ENCODE results near the gene ARHGAP27. TPM values are rescaled to one million over a fixed set of nuclear protein-coding genes. Genes with fewer than 3 reads are reported as not detected.

ARHGAP27 gene
- total RNA-seq, 3 donors from 2014 or later (not counting 1 experiment from before 2014, with no cell fraction given): 125 to 141 (median 126) TPM

GRCh38 chr17:45391918-45392317, 40.8 kb downstream of the ARHGAP27 start:
- H3K4me3 ChIP-seq (ENCODE audit: low read length): no peak overlapping the region
- peaks cover 6 to 15% of the 10 kb centered on the region in 2 donors for H3K27me3 Mint-ChIP-seq (ENCODE audit: low read depth in 2 of 2)
- no peaks in the 10 kb centered on the region for H3K27me3 ChIP-seq (ENCODE audit: control insufficient read depth, insufficient read depth, low read length)
- no peaks in the 10 kb centered on the region for H3K9me3 Mint-ChIP-seq
- TF ChIP-seq CTCF (IDR thresholded peaks at IDR 0.05): no peak
- peaks cover 11 to 19% of the 10 kb centered on the region in 2 donors for H3K4me1 Mint-ChIP-seq
- H3K36me3 ChIP-seq (ENCODE audit: control insufficient read depth, insufficient read depth, low read length): peaks cover 24% of the 10 kb centered on the region
- DNase-seq (no peak), ATAC-seq (no peak)
- H3K4me1 ChIP-seq (ENCODE audit: control insufficient read depth, insufficient read depth, low read length): peaks cover 6% of the 10 kb centered on the region
- H3K27ac Mint-ChIP-seq: peak overlapping the region; percentile 2 to 66
- peaks cover under 1% of the 10 kb centered on the region for H3K36me3 Mint-ChIP-seq
- no peaks in the 10 kb centered on the region for H3K9me3 ChIP-seq (ENCODE audit: control insufficient read depth, insufficient read depth, low read length)
- intact Hi-C loops (cut with micrococcal nuclease): no loop called here
- H3K4me3 Mint-ChIP-seq: no peak overlapping the region
- no peak overlapping the region for H3K27ac ChIP-seq (ENCODE audit: low read length)
- 98% methylated on average over 2 of the region's 2 CpGs for WGBS (ENCODE audit: insufficient coverage)

DNA sequence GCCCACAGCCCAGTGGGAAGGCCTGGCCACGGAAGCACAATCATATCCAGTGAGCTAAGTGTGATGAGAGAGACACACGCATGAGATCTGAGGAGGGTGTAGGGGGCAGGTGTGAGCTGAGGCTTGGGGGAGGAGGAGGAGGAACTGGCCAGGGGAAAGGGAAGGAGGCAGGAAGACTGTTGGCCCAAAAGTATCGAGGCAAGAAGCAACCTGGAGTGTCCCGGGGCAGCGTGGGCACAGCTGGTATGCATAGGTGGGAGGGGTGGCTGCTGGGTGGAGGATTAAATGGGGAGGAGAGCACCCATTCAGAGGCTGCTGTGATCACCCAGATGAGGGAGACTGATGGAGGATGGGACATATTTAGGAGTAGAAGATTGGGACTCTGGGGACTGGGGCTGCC, 41.4 kb downstream of the ARHGAP27 start:
- peaks cover 6 to 15% of the 10 kb centered on the region in 2 donors for H3K27me3 Mint-ChIP-seq (ENCODE audit: low read depth in 2 of 2)
- no peaks in the 10 kb centered on the region for H3K27me3 ChIP-seq (ENCODE audit: control insufficient read depth, insufficient read depth, low read length)
- H3K4me3 ChIP-seq (ENCODE audit: low read length): no peak overlapping the region
- H3K36me3 Mint-ChIP-seq: no peaks in the 10 kb centered on the region
- no peaks in the 10 kb centered on the region for H3K9me3 Mint-ChIP-seq
- H3K36me3 ChIP-seq (ENCODE audit: control insufficient read depth, insufficient read depth, low read length): peaks cover 21% of the 10 kb centered on the region
- no peak overlapping the region for H3K4me3 Mint-ChIP-seq
- peaks cover 6% of the 10 kb centered on the region for H3K4me1 ChIP-seq (ENCODE audit: control insufficient read depth, insufficient read depth, low read length)
- intact Hi-C loops (cut with micrococcal nuclease): no loop called here
- WGBS (ENCODE audit: insufficient coverage): 21% methylated on average over 5 of the region's 5 CpGs
- no peaks in the 10 kb centered on the region for H3K9me3 ChIP-seq (ENCODE audit: control insufficient read depth, insufficient read depth, low read length)
- DNase-seq: no peak
- TF ChIP-seq CTCF (IDR thresholded peaks at IDR 0.05): no peak
- peak overlapping the region; percentile 2 to 66 for H3K27ac Mint-ChIP-seq
- no peak overlapping the region for H3K27ac ChIP-seq (ENCODE audit: low read length)
- H3K4me1 Mint-ChIP-seq: peaks cover 9 to 17% of the 10 kb centered on the region in 2 donors
- ATAC-seq: no peak

- no peak overlapping the region for H3K4me3 ChIP-seq (ENCODE audit: low read length)
- Mint-ChIP-seq H3K4me1 (peaks cover 9 to 23% of the 10 kb centered on the region in 2 donors), H3K9me3 (no peaks in the 10 kb centered on the region), H3K27ac (no peak overlapping the region), H3K36me3 (no peaks in the 10 kb centered on the region), H3K4me3 (no peak overlapping the region), H3K27me3 (ENCODE audit: low read depth in 2 of 2) (peaks cover 6 to 18% of the 10 kb centered on the region in 2 donors)
- WGBS (ENCODE audit: insufficient coverage): 70% methylated on average over 3 of the region's 3 CpGs
- intact Hi-C loops (cut with micrococcal nuclease): no loop called here
- H3K36me3 ChIP-seq (ENCODE audit: control insufficient read depth, insufficient read depth, low read length): peaks cover 3% of the 10 kb centered on the region
- DNase-seq (no peak), ATAC-seq (no peak)
- no peaks in the 10 kb centered on the region for H3K9me3 ChIP-seq (ENCODE audit: control insufficient read depth, insufficient read depth, low read length)
- no peaks in the 10 kb centered on the region for H3K27me3 ChIP-seq (ENCODE audit: control insufficient read depth, insufficient read depth, low read length)
- peaks cover 7% of the 10 kb centered on the region for H3K4me1 ChIP-seq (ENCODE audit: control insufficient read depth, insufficient read depth, low read length)
- H3K27ac ChIP-seq (ENCODE audit: low read length): no peak overlapping the region
- no peak for TF ChIP-seq CTCF (IDR thresholded peaks at IDR 0.05)
These were observed 43.3 kb downstream of the ARHGAP27 start for GRCh38 chr17:45389354-45389753.

Data from natural killer cell (primary cell).